RWPE1 (cell line): ENCODE results near the gene TAX1BP1.

Experiments used
- CTCF ChIA-PET: fragments of 350-600 bp; sonication (Branson Sonifier 250); formaldehyde crosslinking; extraction: SDS; loops from one replicate; lab custom pipeline; 2021; lab: Yijun Ruan, JAX
- POLR2A ChIA-PET: fragments of 400-600 bp; formaldehyde crosslinking; extraction: SDS; loops from one replicate; lab custom pipeline; 2020; ENCODE audit warnings: antibody characterized with exemption; ENCODE audit not compliant: low non-redundant PET; lab: Yijun Ruan, JAX
- DNase-seq: peaks from one replicate; pipeline ENCODE4 v3.0.0; 2012; ENCODE audit warnings: low spot score
- H3K27ac ChIP-seq: fragments of 450-650 bp; 2 replicates; pipeline ENCODE4 v1.5.1; 2017
- TF ChIP-seq, protein P1 (sequence below): fragments of 450-650 bp; conservative IDR thresholded peaks from 2 replicates; pipeline ENCODE4 v1.5.1; 2017; ENCODE audit warnings: low read depth, mild to moderate bottlenecking

TAX1BP1 gene

DNA sequence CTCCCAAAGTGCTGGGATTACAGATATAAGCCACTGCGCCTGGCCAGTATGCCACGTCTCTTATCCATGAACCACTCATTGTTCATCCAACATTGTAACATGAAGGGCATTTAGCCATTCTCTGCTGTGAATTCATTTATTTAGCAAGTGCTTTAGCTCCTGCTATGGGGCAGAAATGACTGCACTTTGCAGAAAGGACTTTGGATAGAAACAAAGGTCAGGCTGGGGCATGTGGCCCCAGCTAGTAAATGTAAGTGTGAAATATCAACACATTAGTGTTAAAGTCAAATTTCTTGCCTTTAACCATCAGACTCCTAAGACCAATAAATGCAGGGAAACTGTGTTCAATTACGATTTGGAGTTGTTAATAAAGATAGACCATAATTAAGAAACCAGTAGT, 27.7 kb upstream of the TAX1BP1 start:
- POLR2A ChIA-PET: no interaction called here
- CTCF ChIA-PET: interaction anchor here (0.6 to 1.3 kb wide), 2 partner anchors 31 to 62 kb away, joined by 3 to 7 read pairs; no protein-coding TSS in a partner anchor
- TF ChIP-seq, protein P1, sequence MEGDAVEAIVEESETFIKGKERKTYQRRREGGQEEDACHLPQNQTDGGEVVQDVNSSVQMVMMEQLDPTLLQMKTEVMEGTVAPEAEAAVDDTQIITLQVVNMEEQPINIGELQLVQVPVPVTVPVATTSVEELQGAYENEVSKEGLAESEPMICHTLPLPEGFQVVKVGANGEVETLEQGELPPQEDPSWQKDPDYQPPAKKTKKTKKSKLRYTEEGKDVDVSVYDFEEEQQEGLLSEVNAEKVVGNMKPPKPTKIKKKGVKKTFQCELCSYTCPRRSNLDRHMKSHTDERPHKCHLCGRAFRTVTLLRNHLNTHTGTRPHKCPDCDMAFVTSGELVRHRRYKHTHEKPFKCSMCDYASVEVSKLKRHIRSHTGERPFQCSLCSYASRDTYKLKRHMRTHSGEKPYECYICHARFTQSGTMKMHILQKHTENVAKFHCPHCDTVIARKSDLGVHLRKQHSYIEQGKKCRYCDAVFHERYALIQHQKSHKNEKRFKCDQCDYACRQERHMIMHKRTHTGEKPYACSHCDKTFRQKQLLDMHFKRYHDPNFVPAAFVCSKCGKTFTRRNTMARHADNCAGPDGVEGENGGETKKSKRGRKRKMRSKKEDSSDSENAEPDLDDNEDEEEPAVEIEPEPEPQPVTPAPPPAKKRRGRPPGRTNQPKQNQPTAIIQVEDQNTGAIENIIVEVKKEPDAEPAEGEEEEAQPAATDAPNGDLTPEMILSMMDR: no peak

DNA sequence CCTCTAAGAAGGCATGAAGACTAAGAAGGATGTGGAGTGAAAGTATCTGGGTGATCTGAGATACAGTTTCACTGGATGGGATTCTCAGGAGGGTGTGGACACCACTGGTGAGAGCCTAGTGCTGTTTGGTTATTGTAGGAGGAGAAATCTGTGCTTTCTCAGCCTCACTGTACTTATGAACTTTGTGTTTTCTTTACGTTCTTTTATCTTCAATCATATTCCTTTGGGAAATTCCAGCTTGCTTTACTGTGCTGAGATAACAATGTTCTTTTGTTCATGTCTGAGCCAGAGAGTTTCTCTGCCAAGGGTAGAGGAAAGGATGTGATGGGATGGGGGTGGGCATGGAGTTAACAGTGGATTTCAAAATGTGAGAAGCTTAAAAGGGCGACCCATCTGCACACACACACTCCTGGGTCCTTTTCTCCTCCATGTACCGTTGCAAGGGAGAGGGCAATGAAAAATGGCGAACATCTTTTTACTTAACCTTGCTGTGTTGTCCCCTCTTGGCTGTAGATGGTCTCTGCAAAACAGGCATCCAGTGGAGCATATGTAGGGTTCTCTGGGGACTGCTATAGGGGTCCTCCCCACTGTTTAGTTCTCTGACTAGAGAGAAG, 25.0 kb upstream of the TAX1BP1 start:
- TF ChIP-seq, protein P1: no peak
- ChIA-PET POLR2A (no interaction called here), CTCF (interaction anchor here (0.5 to 0.6 kb wide), 2 partner anchors 14 to 25 kb away, joined by 3 read pairs; no protein-coding TSS in a partner anchor)
- no peak for DNase-seq
- H3K27ac ChIP-seq: no peak overlapping the region

More for the DNA sequence above, 27.7 kb upstream of the TAX1BP1 start:
- H3K27ac ChIP-seq: no peak overlapping the region
- no peak for DNase-seq

DNA sequence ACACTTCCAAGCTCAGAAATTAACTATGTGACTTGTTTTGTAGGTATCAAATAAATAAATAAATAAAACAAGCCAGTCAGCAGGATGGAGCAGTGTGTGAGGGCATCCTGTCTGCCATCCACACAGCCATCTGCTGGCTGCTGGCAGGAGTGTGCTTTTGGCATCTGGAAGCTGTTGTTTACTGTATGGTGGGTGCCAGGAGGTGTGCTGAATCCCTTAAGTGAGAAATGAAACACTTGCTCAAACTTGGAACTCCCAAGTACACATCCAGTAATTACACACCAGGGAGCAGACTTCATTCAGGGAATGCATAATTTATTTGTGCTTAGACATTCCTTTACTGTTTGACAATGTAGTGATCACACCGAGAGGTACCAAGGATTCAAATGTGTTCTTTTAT, 16.9 kb upstream of the TAX1BP1 start:
- TF ChIP-seq, protein P1: peak; percentile 40

DNA sequence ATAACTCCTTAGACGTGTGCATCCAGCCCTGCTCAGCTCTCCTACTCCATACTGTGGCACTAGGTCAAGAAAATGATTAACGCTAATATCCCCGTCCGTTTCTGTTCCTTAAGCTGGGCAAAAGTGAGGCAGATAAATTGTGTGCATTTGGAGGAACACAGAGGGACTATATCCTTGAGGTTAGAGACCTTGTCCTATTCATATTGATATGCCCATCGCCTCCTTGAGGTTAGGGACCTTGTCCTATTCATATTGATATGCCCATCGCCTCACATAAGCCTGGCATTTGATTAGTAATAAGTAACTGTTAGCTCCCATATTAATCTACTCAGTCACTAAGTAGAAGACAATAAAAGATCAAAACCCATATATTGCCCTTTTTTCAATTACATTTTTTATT, 12.9 kb upstream of the TAX1BP1 start:
- H3K27ac ChIP-seq: no peak overlapping the region
- no peak for DNase-seq
- TF ChIP-seq, protein P1: no peak
- ChIA-PET POLR2A (no interaction called here), CTCF (no interaction called here)

More for the DNA sequence above, 16.9 kb upstream of the TAX1BP1 start:
- ChIA-PET POLR2A (no interaction called here), CTCF (interaction anchor here (0.6 to 1.2 kb wide), 6 partner anchors 17 to 485 kb away, joined by 3 to 4 read pairs (median 3); partner anchors contain the start of gene TAX1BP1)
- no peak overlapping the region for H3K27ac ChIP-seq
- DNase-seq: peak; percentile 38

DNA sequence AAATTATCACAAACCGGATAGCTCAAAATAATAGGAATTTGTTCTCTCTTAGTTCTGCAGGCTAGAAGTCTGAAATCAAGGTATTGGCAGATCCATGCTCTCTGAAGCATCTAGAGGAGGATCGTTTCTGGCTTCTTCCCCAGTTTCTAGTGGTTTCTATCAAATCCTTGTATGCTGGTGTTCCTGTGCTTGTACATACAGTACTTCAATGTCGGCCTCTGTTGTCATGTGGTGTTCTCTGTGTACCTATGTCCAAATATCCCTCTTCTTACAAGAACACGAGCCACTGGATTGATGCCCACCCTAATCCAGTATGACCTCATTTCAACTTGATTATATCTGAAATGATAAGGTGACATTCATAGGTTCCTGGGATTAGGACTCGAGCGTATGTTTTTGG, 9.8 kb upstream of the TAX1BP1 start:
- H3K27ac ChIP-seq: no peak overlapping the region
- CTCF ChIA-PET: no interaction called here
- POLR2A ChIA-PET: no interaction called here
- TF ChIP-seq, protein P1: no peak
- no peak for DNase-seq

DNA sequence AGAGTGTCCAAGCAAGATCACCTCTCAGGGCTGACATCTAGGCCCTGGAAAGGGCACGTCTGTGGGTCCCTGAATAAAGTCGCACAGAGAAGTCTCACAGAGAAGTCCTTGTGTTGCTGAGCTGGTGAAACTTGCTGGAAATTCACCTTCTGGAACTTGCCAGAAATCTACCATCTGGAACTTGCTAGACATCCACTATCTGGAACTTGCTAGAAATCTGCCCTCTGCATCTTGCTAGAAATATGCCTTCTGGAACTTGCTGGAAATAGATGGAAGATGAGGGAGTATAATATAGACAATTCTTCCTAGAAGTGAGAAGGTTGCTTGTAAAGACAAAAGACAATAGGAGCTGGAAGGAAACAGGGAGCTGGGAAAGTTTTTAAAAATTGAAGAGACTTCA, 5.4 kb upstream of the TAX1BP1 start:
- no peak overlapping the region for H3K27ac ChIP-seq
- CTCF ChIA-PET: interaction anchor here (0.7 kb wide), 1 partner anchor 107 kb away, joined by 4 read pairs; no protein-coding TSS in a partner anchor
- TF ChIP-seq, protein P1: no peak
- DNase-seq: no peak
- POLR2A ChIA-PET: no interaction called here
